GM21381 (cell line): ENCODE data around the gene GMFB.

ENCODE experiments used
- ATAC-seq: cut with Tn5 transposase; IDR thresholded peaks from one replicate; pipeline ENCODE4 v1.9.1; 2021; ENCODE audit warnings: mild to moderate bottlenecking, moderate library complexity; ENCODE audit not compliant: unreplicated experiment

GMFB gene

DNA sequence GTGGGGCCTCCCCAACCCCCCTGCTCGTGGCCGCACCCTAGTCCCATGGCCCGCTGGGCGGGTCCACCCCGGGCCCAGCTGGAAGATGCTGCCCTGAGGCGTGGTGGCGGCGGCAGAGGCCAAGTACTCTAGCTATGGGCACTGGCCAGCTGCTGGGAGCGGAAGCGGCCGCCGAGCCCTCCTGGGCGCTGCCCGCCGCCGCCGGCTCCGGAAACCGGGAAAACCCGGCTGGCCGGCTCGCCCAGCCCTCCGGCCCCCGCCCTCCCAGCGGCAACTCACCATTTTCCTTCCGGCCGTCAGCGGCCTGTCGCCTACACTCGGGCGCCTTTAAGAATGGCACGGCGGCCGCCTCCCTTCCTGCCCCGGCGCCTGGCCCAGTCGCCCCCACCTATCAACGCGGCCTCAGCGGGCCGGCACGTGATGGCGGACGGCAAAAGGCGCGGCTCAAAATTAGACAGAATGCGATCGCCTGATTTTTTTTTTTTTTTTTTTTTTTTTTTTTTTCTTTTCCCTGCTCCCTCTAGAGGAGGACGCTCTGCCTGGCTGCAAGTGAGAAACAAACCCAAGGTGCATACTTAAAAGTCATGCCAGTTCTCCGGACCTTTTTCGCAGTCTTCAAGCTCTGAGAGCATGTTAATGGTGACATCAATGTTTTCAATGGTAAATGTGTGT, at the start of gene GMFB:
Gene GMFB (minus strand): TSS at position 335 of the 672 bp plus-strand sequence. CDS start 53 bp downstream, at position 282.
- ATAC-seq, result peak; percentile 94

DNA sequence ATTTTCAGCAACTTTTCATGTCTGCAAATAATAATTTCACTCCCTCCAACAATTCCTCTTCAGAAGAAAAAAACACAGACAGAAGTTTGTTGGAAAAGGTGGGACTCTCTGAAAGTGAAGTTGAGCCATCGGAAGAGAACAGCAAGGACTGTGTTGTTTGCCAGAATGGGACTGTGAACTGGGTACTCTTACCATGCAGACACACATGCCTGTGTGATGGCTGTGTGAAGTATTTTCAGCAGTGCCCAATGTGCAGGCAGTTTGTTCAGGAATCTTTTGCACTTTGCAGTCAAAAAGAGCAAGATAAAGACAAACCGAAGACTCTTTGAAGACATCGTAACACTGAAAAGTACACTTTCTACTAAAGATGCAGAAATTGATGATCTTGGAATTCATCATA, 49.3 kb upstream of the GMFB start:
- no peak for ATAC-seq

DNA sequence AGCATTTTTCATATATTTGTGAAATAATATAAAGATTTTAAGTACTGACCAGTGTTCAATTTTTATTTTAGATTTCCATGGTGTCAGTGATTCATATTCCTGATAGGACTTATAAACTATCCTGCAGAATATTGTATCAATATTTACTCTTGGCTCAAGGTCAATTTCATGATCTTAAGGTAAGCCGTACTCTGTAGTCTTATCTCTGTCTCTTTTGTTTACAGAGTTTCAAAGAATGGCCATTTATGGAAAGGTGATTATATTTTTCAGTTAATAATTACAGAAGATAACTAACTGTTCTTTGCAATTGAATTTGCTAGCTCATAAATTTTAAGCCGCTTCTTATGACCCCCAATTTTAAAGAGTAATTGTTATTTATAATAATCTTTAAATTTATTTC, 48.9 kb upstream of the GMFB start:
- ATAC-seq, result no peak

DNA sequence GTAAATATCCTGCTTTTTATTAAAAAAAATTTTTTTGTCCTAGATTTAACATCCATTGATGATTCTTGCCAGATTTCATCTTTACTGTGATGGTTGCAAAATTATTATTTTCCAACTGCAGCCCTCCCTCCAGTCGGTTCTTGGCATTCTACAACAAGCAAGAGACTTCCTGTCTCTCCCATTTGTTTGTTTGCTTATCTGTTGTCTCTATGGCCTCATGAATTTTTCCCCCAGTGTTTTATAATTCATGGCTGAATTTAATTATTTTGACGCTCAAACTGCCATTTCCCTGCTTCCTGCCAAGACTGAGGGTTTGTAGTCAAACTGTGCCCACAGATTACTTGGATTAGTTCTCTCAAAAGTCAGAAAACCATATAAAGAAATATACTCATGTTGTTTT, 46.9 kb upstream of the GMFB start:
- no peak for ATAC-seq

DNA sequence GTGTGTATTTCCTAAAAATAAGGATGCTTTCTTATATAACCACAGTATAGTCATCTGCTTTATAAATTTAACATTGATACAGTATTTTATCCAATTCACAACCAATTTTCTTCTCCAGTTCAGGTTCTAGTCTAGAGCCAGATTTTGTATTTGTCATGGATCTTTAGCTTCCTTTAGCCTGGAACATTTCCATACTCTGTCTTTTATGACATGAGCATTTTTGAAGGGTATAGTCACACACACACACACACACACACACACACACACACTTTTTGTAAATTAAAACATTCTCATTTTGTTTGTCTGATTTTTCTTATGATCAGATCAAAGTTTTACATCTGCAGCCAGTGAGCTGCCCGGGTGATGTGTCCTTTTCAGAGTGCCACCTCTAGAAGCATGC, 46.3 kb upstream of the GMFB start:
- no peak for ATAC-seq

DNA sequence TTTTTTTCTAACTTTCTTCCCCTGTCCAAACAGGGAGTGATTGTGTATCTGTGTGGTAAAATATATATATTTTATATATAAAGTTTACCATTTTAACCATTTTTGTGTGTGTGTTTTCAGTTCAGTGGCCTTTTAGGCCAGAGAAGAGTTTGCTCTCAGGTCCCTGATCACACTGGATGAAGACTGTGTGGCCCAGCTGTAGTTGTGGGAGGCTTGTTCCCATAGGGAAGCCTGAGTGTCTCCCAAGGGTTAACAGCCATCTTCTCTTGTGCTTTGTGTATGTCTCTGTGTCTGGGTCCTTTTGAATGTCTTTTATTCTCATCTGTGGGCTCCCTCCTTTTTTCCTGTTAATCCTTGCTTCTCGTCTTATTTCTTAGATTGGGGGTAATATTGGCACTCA, 44.3 kb upstream of the GMFB start:
- peak; percentile 7 for ATAC-seq

DNA sequence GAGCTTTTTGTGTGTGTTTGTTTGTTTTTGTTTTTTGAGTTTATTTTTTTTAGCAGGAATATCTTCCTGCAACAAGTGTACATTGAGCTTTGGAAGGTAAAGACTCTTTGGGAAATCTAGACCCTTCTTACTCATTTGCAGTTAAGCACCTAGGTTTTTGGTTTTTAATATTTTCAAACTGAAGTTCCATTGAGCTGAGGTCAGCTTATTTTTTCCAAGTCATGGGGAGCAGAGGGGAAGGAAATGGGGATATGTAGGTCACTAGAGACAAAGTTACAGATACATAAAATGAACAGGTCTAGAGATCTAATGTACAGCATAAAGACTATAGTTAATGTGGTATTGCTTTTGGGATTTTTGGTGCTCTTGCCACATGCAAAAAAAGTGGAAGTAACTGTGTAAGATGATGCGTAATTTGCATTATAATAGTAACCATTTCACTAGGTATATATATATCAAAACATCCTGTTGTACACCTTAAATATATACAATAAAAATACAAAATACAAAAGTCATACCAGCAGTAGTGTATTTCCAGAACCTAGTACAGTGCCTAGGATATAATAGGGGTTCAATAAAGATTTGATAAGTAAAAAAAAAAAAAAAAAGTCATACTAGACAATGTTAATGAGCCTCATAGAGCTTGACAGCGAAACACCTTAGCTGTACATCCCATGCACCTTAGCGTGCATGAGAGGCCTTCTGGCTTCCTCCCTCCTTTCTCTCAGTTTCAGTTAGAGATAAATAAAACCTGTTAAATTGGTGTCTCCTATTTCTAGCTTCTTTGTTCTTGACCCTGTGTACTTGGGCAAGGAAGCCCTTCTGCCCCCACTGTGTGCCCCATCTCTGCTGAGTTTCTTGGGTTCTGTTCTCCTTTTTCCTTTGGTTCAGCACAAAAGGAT, 43.6 kb upstream of the GMFB start:
- peak; percentile 82 for ATAC-seq

DNA sequence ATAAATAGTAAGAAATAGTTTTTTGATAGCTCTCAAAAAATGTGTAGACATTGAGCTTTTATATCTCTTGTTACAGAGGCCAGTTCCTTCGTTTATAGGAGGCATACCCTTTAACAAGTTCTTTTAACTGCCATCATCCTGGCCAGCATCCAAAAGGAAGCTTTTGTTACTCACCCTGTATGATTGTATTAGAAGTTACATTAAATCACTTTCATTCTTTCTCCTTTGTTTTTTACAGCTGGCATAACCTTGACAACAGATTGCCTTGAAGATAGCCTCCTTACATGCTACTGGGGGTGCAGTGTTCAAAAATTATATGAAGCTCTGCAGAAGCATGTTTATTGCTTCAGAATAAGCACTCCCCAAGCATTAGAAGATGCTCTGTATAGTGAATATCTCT, 41.0 kb upstream of the GMFB start:
- no peak for ATAC-seq

DNA sequence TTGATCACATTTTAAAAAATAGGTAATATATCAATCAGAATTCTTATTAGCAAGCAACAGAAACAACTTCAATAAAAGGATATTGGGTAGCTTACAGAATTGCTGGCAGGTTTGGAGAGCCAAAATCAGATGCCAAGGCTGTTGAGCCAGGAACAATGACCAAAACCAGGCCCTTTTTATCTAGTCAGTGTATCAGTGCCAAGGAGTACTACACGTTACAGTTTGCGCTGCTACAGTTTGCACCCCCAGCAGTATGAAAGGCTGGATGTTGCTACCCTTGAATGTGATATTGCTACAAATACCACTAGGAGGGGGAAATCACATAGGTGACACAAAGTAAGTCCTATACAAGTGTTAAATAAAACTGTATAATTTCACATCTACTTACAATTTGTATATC, 40.2 kb upstream of the GMFB start:
- ATAC-seq, result no peak

DNA sequence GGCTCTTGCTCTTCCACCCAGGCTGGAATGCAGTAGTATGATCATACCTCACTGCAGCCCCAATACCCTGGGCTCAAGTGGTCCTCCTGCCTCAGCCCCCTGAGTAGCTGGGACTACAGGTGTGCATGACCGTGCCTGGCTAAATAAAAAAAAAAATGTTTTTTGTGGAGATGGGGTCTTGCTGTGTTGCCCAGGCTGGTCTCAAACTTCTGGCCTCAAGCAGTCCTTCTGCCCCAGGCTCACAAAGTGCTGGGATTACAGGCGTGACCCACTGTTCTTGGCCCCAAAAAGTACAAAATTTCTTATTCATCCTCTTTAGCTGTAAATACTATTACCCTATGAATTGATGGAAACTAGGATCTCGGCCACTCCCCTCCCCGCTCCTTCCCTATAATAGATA, 35.6 kb upstream of the GMFB start:
- no peak for ATAC-seq

DNA sequence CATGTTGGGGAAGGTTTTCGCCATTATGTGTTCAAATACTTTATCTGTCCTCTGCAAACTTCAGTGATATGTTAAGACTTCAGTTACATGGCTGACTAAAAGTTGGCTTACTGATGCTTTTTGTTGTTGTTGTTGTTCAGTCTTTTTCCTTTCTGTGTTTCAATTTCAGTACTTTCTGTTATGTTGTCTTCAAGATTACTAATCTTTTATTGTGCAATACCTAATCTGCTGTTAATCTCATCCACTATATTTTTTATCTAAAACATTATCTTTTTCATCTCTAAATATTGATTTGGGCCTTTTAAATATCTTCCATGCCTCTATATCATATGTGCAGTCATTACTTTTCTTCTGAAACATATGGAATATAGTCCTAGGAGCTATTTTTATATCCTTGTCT, 27.9 kb upstream of the GMFB start:
- no peak for ATAC-seq

DNA sequence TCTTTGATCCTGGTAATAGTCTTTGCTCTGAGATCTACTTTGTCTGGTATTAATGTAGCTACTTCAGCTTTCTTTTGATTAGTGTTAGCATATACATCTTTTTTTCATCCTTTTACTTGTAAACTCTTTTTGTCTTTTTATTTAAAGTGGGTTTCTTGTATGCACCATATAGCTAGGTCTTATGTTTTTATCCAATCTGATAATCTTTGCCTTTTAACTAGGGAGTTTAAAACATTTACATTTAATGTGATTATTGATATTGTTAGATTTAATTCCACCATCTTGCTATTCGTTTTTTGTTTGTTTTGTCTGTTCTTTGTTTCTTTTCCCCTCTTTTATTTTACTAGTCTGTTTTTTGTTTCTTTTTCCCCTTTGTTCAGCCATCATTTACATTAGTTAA, 26.9 kb upstream of the GMFB start:
- ATAC-seq, result no peak

DNA sequence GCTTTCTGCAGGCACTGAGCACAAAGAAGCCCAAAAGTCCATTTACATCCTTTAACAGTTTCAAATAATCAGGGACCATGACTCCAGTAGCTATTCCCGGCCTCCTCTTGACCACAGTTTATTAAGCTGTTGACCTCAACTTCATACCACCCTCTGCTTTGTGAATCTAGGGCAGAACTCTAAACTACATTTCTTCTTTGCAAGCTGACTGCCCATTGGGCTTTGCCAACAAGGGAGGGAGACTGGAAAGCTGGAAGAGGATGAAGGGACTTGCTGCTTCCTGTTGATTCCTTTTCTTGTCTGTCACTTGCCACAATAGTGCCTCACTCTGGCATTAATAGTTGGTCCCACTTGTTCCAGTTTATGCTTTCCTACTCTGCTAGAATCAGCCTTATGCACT, 23.6 kb upstream of the GMFB start:
- ATAC-seq, result no peak

DNA sequence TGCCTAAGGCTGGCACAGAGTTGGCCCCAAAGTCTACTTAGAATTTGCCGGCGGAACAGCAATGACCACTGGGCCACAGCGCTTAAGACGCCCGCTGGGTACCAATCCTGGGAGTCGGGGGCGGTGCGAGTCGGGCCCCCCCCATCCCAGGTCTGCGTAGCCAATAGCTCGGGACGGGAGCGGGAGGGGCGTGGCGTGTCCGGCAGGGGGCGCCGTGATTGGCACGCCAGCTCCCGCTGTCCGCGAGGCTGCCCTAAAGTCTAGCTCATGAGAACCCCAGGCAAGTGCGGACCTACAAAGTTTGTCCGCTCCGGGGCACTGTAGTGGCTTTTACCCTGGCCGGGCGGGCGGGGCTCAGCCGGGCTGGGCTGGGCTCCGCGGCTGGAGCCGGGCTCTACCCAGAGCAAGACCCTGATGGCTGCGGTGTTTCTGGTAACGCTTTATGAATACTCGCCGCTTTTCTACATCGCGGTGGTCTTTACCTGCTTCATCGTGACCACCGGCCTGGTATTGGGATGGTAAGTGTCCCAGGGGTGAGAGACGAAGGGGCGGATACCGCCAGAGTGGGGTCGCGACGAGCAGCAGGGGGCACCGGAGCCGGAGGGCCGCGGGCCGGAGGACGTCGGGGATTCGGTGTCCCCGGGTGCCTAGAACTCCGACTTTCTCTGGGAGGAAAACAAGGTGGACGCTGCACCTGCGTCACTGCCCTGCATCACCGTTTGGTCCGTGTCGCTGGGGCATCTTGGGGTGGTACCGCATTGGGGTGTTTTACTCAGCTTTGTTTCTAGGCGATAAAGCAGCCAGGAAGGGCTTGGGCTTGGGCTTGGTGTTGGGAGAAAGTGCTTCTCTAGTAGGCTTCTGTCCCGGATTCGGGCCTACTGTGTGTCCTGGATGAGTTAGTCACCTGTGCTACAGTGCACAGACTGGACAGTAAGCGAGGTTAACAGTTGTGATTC, 21.0 kb upstream of the GMFB start, which contains the start of gene CGRRF1:
Gene CGRRF1 (plus strand): TSS at position 361 of the 956 bp plus-strand sequence. CDS start 54 bp downstream, at position 415.
- peak; percentile 93 for ATAC-seq

DNA sequence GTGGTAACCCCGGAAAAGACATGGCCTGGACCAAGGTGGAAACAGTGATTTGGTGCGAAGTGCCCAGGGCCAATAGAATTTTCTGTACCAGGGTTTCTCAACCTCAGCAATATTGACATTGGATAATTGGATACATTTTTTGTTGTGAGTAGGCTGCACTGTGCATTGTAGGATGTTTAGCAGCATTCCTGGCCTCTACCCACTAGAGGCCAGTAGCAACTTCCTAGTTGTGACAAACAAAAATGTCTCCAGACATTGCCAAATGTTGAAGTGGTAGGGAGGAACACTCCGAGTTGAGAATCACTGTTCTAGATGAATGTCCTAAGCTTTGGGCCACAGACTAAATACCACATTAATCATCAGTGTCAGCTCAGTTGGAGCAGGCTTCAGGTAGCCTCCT, 14.7 kb upstream of the GMFB start:
- no peak for ATAC-seq

DNA sequence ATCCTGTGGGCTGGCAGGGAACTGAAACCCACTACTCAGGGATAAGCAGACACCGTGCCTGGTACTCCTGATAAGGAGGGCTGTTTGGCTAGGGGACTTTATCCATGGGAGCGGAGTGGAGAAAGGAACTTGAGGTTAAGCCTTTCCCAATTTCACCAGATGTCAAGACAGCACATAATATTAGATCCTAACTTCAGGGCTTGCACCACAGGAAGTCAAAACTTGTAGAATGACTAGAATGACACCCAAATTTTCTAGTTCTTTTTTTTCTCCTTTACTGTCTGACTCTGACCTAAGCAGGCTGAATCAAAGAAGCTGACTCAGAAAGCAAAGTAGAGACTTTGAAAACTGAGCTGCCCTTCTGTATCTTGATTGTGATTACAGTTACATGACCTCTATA, 13.8 kb upstream of the GMFB start:
- no peak for ATAC-seq

DNA sequence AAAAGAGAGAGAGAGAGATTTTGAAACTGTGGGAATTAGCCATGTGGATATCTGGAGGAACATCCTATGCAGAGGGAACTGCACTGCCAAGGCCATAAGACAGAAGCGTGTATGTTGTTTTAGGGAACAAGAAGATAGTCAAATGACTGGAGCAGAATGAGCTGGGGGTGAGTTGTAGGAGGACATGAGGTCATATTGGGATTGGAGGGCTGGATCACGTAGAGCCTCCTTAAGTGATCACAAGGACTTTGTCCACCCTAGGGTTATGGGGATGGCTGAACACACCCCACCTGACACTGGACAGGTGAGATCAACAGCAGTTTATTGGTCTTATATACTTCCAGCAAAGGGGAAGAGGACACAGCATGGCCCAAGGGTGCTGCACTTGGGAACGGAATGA, 12.7 kb upstream of the GMFB start:
- no peak for ATAC-seq

DNA sequence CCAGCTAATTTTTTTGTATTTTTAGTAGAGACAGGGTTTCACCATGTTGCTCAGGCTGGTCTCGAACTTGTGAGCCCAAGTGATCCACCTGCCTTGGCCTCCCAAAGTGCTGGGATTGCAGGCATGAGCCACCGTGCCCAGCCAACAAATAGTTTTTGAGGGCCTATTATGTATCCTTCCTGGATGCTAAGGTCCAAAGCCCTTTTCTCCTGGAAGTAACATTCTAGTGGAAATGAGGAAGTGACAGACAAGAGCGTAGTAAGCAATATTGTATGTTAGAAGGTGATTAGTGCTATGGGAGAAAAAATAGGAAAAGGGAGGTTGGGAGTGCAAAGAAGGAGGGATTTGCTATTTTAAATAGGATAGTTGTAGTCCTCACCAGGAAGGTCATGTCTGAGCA, 12.0 kb upstream of the GMFB start:
- no peak for ATAC-seq

DNA sequence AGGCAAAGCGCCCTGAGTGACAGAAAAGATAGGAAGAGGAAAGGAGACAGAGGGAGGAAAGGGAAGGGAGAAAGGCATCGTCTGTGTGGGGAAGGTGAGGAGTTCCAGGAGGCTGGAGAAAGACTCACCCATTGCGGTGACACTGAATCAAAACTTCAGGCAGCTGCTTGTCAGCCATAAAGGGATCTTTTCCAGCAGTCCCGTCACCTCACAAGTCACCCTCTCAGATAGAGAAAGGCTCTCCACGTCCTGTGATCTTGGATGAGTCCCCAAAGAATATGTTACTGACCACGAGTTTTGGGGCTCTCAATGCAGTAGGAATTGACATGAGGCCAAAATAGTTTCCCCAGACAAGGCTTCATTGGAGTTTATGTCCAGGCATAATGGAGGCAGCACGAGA, 9.8 kb upstream of the GMFB start:
- no peak for ATAC-seq

DNA sequence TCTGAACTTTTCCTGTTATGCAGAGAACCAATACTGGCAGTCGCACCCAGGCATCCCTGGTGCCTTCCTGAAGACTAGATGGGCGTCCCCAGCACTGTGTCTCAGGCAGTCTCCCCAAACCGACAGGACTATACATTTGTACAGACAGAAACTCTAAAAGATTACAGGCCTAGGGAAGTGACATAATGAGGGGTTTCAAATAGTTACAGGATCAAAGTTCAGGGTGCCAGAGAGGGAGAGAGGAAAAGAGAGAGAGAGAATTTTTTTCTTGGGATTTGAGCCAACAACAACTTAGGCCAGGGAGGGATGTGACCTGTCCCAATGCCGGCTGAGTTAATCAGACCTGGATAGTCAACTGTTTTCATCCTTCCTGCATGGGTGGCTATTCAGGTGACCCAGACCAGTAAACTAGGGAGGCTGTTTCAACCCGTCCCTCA, 9.3 kb upstream of the GMFB start:
- ATAC-seq, result no peak

DNA sequence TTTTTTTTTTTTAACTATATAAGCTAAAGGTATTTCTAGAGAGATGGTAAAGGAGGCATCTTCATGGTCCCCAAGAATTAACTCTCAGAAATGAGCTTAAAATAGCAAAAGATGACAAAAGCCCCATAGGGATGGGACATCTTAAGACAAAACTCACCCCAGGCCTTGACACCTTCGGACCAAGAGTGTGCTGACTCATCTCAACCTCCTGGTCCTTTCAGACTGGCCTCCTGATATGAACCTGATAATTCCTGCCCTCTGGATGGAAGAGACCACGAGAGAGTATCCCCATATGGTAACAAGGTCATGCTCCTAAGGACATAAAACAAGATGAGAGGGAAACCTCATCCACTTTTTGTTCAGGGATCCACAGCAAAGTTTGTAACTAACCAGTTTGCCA, 8.4 kb upstream of the GMFB start:
- no peak for ATAC-seq
